ENCODE results near the gene PRM2. TPM values are rescaled to one million over a fixed set of nuclear protein-coding genes. Genes with fewer than 3 reads are reported as not detected.

The PRM2 gene
- total RNA-seq, 1 experiment from 2014 or later = not detected

GRCh38 chr16:11236461-11237254 lies 39.6 kb downstream of the PRM2 start:
- DNase-seq (ENCODE audit: low spot score) = no peak
- in situ Hi-C loops (cut with HindIII; ENCODE audit: low sequenced_read_pairs) = no loop called here

GRCh38 chr16:11235703-11235991 lies 40.6 kb downstream of the PRM2 start:
- in situ Hi-C loops (cut with HindIII; ENCODE audit: low sequenced_read_pairs) = no loop called here
- DNase-seq (ENCODE audit: low spot score) = no peak

- in situ Hi-C loops (cut with HindIII; ENCODE audit: low sequenced_read_pairs) = no loop called here
- no peak for DNase-seq (ENCODE audit: low spot score)
These were observed 41.2 kb downstream of the PRM2 start for GRCh38 chr16:11234884-11235702.

- in situ Hi-C loops (cut with HindIII; ENCODE audit: low sequenced_read_pairs) = no loop called here
- no peak for DNase-seq (ENCODE audit: low spot score)
These were observed 42.4 kb downstream of the PRM2 start for GRCh38 chr16:11233727-11234376.

DNA sequence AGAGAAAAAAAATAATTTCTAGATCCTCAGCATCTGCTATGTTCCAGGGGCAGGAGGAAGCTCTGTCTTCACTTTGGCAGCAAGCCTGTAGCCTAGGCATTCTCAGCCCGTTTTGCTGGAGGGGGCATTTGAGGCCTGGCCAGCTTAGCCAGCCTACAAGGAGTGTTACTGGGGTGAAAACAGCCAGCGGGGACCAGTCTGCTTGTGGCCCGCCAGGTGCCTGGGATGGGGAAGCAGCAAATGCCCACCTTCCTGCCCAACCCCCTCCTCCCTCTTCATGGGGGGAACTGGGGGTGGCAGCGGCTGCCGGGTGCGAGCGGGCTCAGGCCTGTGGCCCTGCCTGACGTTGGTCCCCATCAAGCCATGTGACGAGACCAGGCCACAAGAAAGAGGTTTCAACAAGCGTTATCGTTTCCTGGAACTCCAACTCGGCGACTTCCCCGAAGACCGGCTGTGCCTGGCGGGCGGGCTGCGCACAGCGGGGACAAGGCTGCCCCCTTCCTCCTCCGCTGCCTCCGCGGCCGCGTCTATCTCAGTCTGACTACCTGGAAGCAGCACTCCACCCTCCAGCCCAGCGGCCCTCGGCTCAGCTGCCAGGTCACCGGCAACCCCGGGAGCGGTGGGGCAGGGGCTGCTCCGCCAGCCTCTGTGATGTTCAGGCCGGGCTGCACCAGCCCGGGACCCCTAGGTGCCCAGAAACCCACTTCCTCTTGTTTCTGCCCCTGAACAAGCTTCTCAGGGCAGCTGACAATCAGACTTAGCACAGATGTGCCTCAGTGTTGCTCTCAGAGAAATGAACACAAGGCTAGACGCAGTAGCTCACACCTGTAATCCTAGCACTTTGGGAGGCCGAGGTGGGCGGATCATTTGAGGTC lies 43.2 kb downstream of the PRM2 start:
- peak; percentile 66 for DNase-seq (ENCODE audit: low spot score)
- in situ Hi-C loops (cut with HindIII; ENCODE audit: low sequenced_read_pairs) = no loop called here

DNA sequence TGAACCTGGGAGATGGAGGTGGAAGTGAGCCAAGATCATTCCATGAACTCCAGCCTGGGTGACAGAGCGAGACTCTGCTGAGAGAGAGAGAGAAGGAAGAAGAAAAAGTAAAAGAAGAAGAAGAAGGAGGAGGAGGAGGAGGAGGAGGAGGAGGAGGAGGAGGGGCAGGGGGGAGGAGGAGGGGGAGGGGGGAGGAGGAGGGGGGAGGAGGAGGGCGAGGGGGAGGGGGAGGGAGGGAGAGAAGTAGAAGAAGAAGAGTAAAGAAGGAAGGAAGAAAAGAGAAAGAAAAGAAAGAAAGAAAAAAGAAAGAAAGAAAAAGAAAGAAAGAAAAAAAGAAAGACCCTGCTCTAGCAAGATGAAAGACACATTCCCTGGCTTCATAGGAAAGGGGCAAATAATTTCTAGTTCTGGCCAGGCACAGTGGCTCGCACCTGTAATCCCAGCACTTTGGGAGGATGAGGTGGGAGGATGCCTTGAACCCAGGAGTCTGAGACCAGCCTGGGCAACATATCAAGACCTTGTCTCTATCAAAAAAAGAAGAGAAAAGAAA lies 43.9 kb downstream of the PRM2 start:
- in situ Hi-C loops (cut with HindIII; ENCODE audit: low sequenced_read_pairs) = no loop called here

DNA sequence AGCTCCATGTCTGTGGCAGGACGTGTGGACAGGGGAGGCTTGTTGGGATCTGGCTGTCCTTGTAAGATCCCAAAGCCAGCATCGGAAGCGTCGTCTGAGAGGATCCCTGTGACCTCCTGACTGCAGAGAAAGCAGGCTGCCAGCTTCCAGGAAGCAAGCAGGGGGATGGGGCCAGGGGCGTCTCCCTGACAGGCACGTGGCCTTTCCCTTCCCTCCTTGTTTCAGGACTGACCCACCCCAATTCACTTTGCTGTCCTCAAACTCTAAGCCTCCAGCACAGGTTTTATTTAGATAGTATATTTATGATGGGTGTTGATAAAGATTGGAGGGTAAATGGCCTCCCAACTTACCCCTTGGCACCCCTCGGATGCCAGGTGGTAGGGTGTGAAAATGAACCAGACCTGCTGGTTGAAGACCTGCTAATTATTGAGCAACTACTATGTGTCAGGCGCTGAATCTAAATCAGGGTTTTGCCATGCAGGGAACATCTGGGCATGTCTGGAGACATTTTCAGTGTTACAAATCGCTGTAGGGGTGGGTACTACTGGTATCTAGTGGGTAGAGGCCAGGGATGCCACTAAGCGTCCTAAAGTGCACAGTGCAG lies 44.8 kb downstream of the PRM2 start:
- in situ Hi-C loops (cut with HindIII; ENCODE audit: low sequenced_read_pairs) = no loop called here
- DNase-seq (ENCODE audit: low spot score) = no peak

More for the DNA sequence above, 43.9 kb downstream of the PRM2 start:
- DNase-seq (ENCODE audit: low spot score) = no peak

DNA sequence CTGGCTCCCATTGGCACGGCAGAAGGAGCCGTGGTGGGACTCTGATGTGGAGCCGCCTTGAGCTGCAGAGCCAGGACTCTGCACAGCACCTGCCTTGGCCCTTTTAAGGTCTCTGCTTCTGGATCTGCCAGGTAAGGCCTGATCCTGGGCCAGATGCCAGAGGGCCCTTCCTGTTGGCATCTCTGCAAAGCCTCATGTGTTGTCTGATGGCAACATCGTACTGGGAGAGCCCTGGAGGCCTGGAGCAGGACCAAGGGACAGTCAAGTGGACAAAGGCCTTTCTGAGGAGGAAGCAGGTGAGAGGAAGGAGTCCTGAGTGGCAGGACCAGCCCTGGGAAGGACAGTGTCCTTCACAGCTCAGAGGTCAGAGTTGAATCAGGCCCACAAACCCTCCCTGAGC lies 46.4 kb downstream of the PRM2 start:
- DNase-seq (ENCODE audit: low spot score) = peak; percentile 84
- in situ Hi-C loops (cut with HindIII; ENCODE audit: low sequenced_read_pairs) = no loop called here

GRCh38 chr16:11229432-11229831 lies 46.8 kb downstream of the PRM2 start:
- in situ Hi-C loops (cut with HindIII; ENCODE audit: low sequenced_read_pairs) = no loop called here
- DNase-seq (ENCODE audit: low spot score) = no peak

- no peak for DNase-seq (ENCODE audit: low spot score)
- in situ Hi-C loops (cut with HindIII; ENCODE audit: low sequenced_read_pairs) = no loop called here
These were observed 50.4 kb downstream of the PRM2 start for GRCh38 chr16:11225677-11226549.

Other genes with a start within 250 kb of the PRM2 start
- gene SOCS1, start 20.3 kb downstream of the PRM2 start, total RNA-seq (2014; rRNA removed; shearing (Covaris generic)) = 0.68 and 2.2 TPM in 2 replicates
- gene TNP2, start 7.2 kb downstream of the PRM2 start, total RNA-seq (2014; rRNA removed; shearing (Covaris generic)) = not detected in 2 replicates
- not detected in 2 replicates for gene PRM3, start 2.9 kb downstream of the PRM2 start, total RNA-seq (2014; rRNA removed; shearing (Covaris generic))
- gene PRM1, start 4.8 kb upstream of the PRM2 start, total RNA-seq (2014; rRNA removed; shearing (Covaris generic)) = not detected in 2 replicates
- gene RMI2, start 69.0 kb upstream of the PRM2 start, total RNA-seq (2014; rRNA removed; shearing (Covaris generic)) = 63.3 and 67.3 TPM in 2 replicates